GM12878 (cell line): ENCODE data around the gene HECTD4.

Experiments
- CTCF ChIP-seq, 3 experiments: IDR thresholded peaks in 2 of 3; conservative IDR thresholded peaks in 1 of 3; 2 replicates each; pipeline ENCODE4 v1.5.1; 2011; ENCODE audit warnings: low read depth in 3 of 3, low read length in 3 of 3, mild to moderate bottlenecking in 3 of 3, control low read depth in 2 of 3, moderate library complexity in 2 of 3, inconsistent platforms in 1 of 3, mixed read lengths in 1 of 3; ENCODE audit not compliant: control insufficient read depth in 2 of 3, insufficient read depth in 1 of 3; ENCODE audit errors: extremely low read depth in 1 of 3
- EED ChIP-seq: sonication (generic); IDR thresholded peaks from 2 replicates; pipeline ENCODE4 v1.6.1; 2016; ENCODE audit warnings: antibody characterized with exemption, low read depth
- SIN3A ChIP-seq: IDR thresholded peaks from 2 replicates; pipeline ENCODE4 v1.6.1; 2012; ENCODE audit warnings: low read depth, low read length, improper control_type of control experiment
- TAF1 ChIP-seq: IDR thresholded peaks from 2 replicates; pipeline ENCODE4 v1.6.1; 2011; ENCODE audit warnings: mild to moderate bottlenecking, low read depth, low read length, borderline replicate concordance
- ZNF207 ChIP-seq: fragments of 450-650 bp; IDR thresholded peaks from 2 replicates; pipeline ENCODE4 v1.6.1; 2014; ENCODE audit warnings: antibody characterized with exemption, mild to moderate bottlenecking, borderline replicate concordance

GRCh38 chr12:112111931-112112330, 270.3 kb downstream of the HECTD4 start:
- TF ChIP-seq EED (no peak), TAF1 (no peak), SIN3A (no peak), ZNF207 (no peak), CTCF (IDR thresholded peaks at IDR 0.05 in 2 of 3, conservative IDR thresholded peaks at IDR 0.05 in 1 of 3; ENCODE audit: control insufficient read depth in 2 of 3, extremely low read depth in 1 of 3, insufficient read depth in 1 of 3, low read depth in 3 of 3, low read length in 3 of 3) (no peak)
